Body of pancreas (tissue), 4 donors: ENCODE results near the gene NTN4. TPM values are rescaled to one million over a fixed set of nuclear protein-coding genes. Genes with fewer than 3 reads are reported as not detected.

Experiments
- ATAC-seq: fragments of 150-250 bp; one replicate; pipeline ENCODE4 v1.9.1; 2016
- DNase-seq, 4 donors: peaks; one replicate each; pipeline ENCODE4 v3.0.0-alpha.2; 2019
- H3K27ac ChIP-seq, 4 donors: fragments of 200-600 bp; sonication (generic); 1 replicate in 3 of 4; 2 replicates in 1 of 4; pipeline versions ENCODE4 v1.5.1 to v1.6.1; 2016 to 2019; ENCODE audit warnings: mild to moderate bottlenecking in 1 of 4, mixed read lengths in 1 of 4, moderate library complexity in 1 of 4
- H3K27me3 ChIP-seq, 2 donors: fragments of 200-600 bp; sonication (generic); one replicate each; pipeline ENCODE4 v1.6.0; 2016; ENCODE audit warnings: mild to moderate bottlenecking in 1 of 2
- H3K36me3 ChIP-seq, 2 donors: fragments of 200-600 bp; sonication (generic); replicated peaks in 1 of 2; 2 replicates each; pipeline ENCODE4 v1.5.1; 2016; ENCODE audit warnings: low read depth in 2 of 2; ENCODE audit not compliant: insufficient read depth in 1 of 2
- H3K4me1 ChIP-seq: fragments of 200-600 bp; sonication (generic); one replicate; pipeline ENCODE4 v1.6.0; 2016
- H3K4me3 ChIP-seq, 2 donors: fragments of 200-600 bp; sonication (generic); 1 replicate in 1 of 2; 2 replicates in 1 of 2; pipeline ENCODE4 v1.5.1; 2016 to 2019
- H3K9me3 ChIP-seq, 3 donors: fragments of 200-600 bp; sonication (generic); 1 replicate in 2 of 3; 2 replicates in 1 of 3; pipeline ENCODE4 v1.5.1; 2016
- CTCF ChIP-seq, 7 experiments: fragments of 450-650 bp in 4 of 7; fragments of 200-600 bp in 3 of 7; sonication (generic) in 3 of 7; IDR thresholded peaks; one replicate each; pipeline ENCODE4 v1.5.1; 2016 to 2019; ENCODE audit warnings: antibody characterized with exemption in 7 of 7
- POLR2A ChIP-seq, 3 donors: fragments of 450-650 bp; IDR thresholded peaks; one replicate each; pipeline ENCODE4 v1.6.1; 2016; ENCODE audit warnings: antibody characterized with exemption in 3 of 3, mild to moderate bottlenecking in 2 of 3
- WGBS, 2 donors: methylation state at CpG; one replicate each; pipeline ENCODE4 v1.1.5; 2017; 5-methylcytosine and 5-hydroxymethylcytosine counted together
- intact Hi-C: fragments of 100-400 bp; cut with DNase I; formaldehyde crosslinking; loops from one replicate; pipeline ENCODE4 v1.15.1; 2023
- total RNA-seq, 2 donors: library from RNA; depleted of rRNA; stranded (reverse); fragments of >200 nt; gene quantifications; one replicate each; pipeline ENCODE4 v1.1.0, GENCODE V29; 2016

Gene NTN4
- total RNA-seq, 2 donors from 2014 or later, result 47.7 to 62.0 TPM

GRCh38 chr12:95805864-95806671 is 15.5 kb upstream of the NTN4 start:
- TF ChIP-seq CTCF (IDR thresholded peaks at IDR 0.05) (no peak), POLR2A (IDR thresholded peaks at IDR 0.05) (no peak)
- H3K36me3 ChIP-seq, result no peaks in the 10 kb centered on the region
- 29 to 51% methylated on average over 5 of the region's 5 CpGs for WGBS, 2 donors

GRCh38 chr12:95804291-95804690 is 13.7 kb upstream of the NTN4 start:
- intact Hi-C loops, result no loop called here
- Histone ChIP-seq H3K4me1 (peaks cover 29% of the 10 kb centered on the region), H3K36me3 (no peaks in the 10 kb centered on the region), H3K27me3 (no peaks in the 10 kb centered on the region), H3K9me3 (no peaks in the 10 kb centered on the region), H3K27ac (no peak overlapping the region), H3K4me3 (no peak overlapping the region)
- TF ChIP-seq POLR2A (IDR thresholded peaks at IDR 0.05), result no peak
- no peak for TF ChIP-seq CTCF (IDR thresholded peaks at IDR 0.05)
- 60 to 77% methylated on average over 3 of the region's 3 CpGs for WGBS, 2 donors
- DNase-seq, result no peak
- no peak for ATAC-seq

More at GRCh38 chr12:95805864-95806671, 15.5 kb upstream of the NTN4 start:
- intact Hi-C loops, result no loop called here
- Histone ChIP-seq H3K27ac (peak overlapping the region in 3 of 4 donors; percentile 1 to 71 (median 64)), H3K9me3 (no peaks in the 10 kb centered on the region), H3K27me3 (no peaks in the 10 kb centered on the region), H3K4me3 (no peak overlapping the region), H3K4me1 (peaks cover 29% of the 10 kb centered on the region)
- peak; percentile 54 for ATAC-seq
- peak in 1 of 4 donors; percentile 24 for DNase-seq

GRCh38 chr12:95803817-95804216 is 13.3 kb upstream of the NTN4 start:
- WGBS, 2 donors, result 28 to 42% methylated on average over 1 of the region's 1 CpG
- TF ChIP-seq CTCF (IDR thresholded peaks at IDR 0.05) (no peak), POLR2A (IDR thresholded peaks at IDR 0.05) (no peak)

GRCh38 chr12:95802482-95803270 is 12.1 kb upstream of the NTN4 start:
- intact Hi-C loops, result no loop called here
- Histone ChIP-seq H3K27me3 (no peaks in the 10 kb centered on the region), H3K36me3 (no peaks in the 10 kb centered on the region), H3K27ac (peak overlapping the region; percentile 58 to 79 (median 64)), H3K4me3 (no peak overlapping the region), H3K9me3 (no peaks in the 10 kb centered on the region), H3K4me1 (peaks cover 29% of the 10 kb centered on the region)
- WGBS, 2 donors, result 12 to 13% methylated on average over 5 of the region's 5 CpGs
- TF ChIP-seq POLR2A (IDR thresholded peaks at IDR 0.05), result peak in 1 of 3 donors; percentile 15
- no peak for TF ChIP-seq CTCF (IDR thresholded peaks at IDR 0.05)
- ATAC-seq (peak; percentile 84), DNase-seq (peak; percentile 31 to 56 (median 51))

More at GRCh38 chr12:95803817-95804216, 13.3 kb upstream of the NTN4 start:
- Histone ChIP-seq H3K36me3 (no peaks in the 10 kb centered on the region), H3K27me3 (no peaks in the 10 kb centered on the region), H3K27ac (peak overlapping the region in 1 of 4 donors; percentile 65), H3K4me3 (no peak overlapping the region), H3K9me3 (no peaks in the 10 kb centered on the region), H3K4me1 (peaks cover 29% of the 10 kb centered on the region)
- ATAC-seq, result no peak
- intact Hi-C loops, result no loop called here
- no peak for DNase-seq
